DND-41 (cell line): ENCODE results near the gene GALNT18.

Source experiments
- ATAC-seq: fragments of 200-7000 bp; cut with Tn5 transposase; 3 replicates; pipeline ENCODE4 v1.9.1; 2021; ENCODE audit warnings: low read depth; ENCODE audit not compliant: insufficient read depth
- DNase-seq: peaks from one replicate; pipeline ENCODE4 v3.0.0-alpha.2; 2020
- H2AFZ ChIP-seq: 2 replicates; pipeline ENCODE4 v1.6.0; 2012; ENCODE audit warnings: low read depth, low read length
- H3K27ac ChIP-seq: 2 replicates; pipeline ENCODE4 v1.5.1; 2012; ENCODE audit warnings: low read length, inconsistent platforms
- H3K27me3 ChIP-seq: fragments of 200-600 bp; sonication (generic); 2 replicates; pipeline ENCODE4 v1.6.0; 2012; ENCODE audit warnings: low read length, mild to moderate bottlenecking, inconsistent platforms; ENCODE audit not compliant: insufficient read depth, poor library complexity
- H3K36me3 ChIP-seq: 2 replicates; pipeline ENCODE4 v1.5.1; 2012; ENCODE audit warnings: low read length, inconsistent platforms; ENCODE audit not compliant: insufficient read depth
- H3K4me1 ChIP-seq: 2 replicates; pipeline ENCODE4 v1.5.1; 2012; ENCODE audit warnings: mild to moderate bottlenecking, low read length; ENCODE audit not compliant: insufficient read depth
- H3K4me2 ChIP-seq: 2 replicates; pipeline ENCODE4 v1.6.0; 2012; ENCODE audit warnings: mild to moderate bottlenecking, moderate library complexity, low read length, inconsistent platforms; ENCODE audit not compliant: insufficient read depth
- H3K4me3 ChIP-seq, 2 experiments: fragments of 200-600 bp in 1 of 2; shearing (Covaris generic) in 1 of 2; 2 replicates each; pipeline ENCODE4 v1.5.1; 2012 to 2016; ENCODE audit warnings: inconsistent platforms in 2 of 2, low read length in 2 of 2, mild to moderate bottlenecking in 2 of 2, low read depth in 1 of 2, moderate library complexity in 1 of 2
- H3K79me2 ChIP-seq: 2 replicates; pipeline ENCODE4 v1.6.0; 2012; ENCODE audit warnings: low read length, inconsistent platforms; ENCODE audit not compliant: insufficient read depth
- H3K9ac ChIP-seq: 2 replicates; pipeline ENCODE4 v1.6.0; 2012; ENCODE audit warnings: low read depth, mild to moderate bottlenecking, inconsistent platforms, low read length, moderate library complexity
- H3K9me3 ChIP-seq: 2 replicates; pipeline ENCODE4 v1.5.1; 2012; ENCODE audit warnings: low read length, moderate library complexity, mild to moderate bottlenecking, inconsistent platforms; ENCODE audit not compliant: insufficient read depth, severe bottlenecking
- H4K20me1 ChIP-seq: 2 replicates; pipeline ENCODE4 v1.6.0; 2012; ENCODE audit warnings: low read length; ENCODE audit not compliant: insufficient read depth
- EZH2 ChIP-seq: IDR thresholded peaks from 3 replicates; pipeline ENCODE4 v1.6.1; 2012; ENCODE audit warnings: borderline replicate concordance, low read depth, mild to moderate bottlenecking, moderate library complexity, low read length, inconsistent platforms; ENCODE audit not compliant: severe bottlenecking
- TF ChIP-seq, protein P1 (sequence below): IDR thresholded peaks from 2 replicates; pipeline ENCODE4 v1.5.1; 2012; ENCODE audit warnings: borderline replicate concordance, low read length, moderate library complexity, mild to moderate bottlenecking; ENCODE audit not compliant: poor library complexity, severe bottlenecking; ENCODE audit errors: extremely low read depth

The GALNT18 gene

DNA sequence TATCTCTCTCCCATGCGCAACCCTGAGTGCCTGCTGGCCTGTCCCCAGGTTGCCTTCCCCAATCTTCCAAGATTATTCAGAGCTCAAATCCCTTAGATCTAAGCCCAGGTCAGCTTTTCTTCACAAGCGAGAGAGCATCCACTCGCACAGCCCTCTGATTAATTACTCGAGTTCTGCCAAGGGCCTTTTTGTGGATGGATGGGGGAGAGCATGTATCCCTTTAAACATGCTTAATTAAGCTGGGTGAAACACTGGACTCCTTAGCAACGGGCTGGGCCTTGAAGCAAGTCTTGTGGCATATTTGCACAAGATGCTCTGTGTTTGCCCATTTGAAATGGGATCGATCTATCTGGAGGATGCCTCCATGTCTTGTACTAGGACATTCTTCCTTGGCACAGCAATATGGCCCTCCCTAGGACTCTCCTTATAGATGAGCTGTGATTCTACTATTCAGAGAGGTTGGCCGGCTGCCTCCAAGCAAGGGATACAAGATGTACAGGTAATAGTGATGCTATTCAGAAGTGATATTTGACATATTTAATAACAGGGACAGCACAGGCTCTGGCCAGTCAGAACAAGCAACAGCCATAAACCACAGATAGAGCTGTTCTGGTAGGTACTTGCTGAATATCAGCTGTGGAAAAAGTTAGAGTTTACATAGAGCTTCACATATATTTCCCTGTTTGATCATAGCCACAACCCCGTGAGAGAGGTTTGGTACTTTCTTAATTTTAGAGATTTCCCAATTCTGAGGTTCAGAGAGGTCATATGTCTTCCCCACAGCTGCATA is 394.3 kb downstream of the GALNT18 start:
- Histone ChIP-seq H4K20me1 (no peaks in the 10 kb centered on the region), H3K4me2 (no peak overlapping the region), H3K36me3 (no peaks in the 10 kb centered on the region), H3K4me1 (no peaks in the 10 kb centered on the region), H2AFZ (no peak overlapping the region), H3K79me2 (no peaks in the 10 kb centered on the region), H3K4me3 (no peak overlapping the region), H3K9ac (no peak overlapping the region), H3K9me3 (no peaks in the 10 kb centered on the region), H3K27ac (no peak overlapping the region), H3K27me3 (peaks cover 3% of the 10 kb centered on the region)
- ATAC-seq: no peak
- no peak for DNase-seq
- TF ChIP-seq EZH2: no peak
- TF ChIP-seq, protein P1, sequence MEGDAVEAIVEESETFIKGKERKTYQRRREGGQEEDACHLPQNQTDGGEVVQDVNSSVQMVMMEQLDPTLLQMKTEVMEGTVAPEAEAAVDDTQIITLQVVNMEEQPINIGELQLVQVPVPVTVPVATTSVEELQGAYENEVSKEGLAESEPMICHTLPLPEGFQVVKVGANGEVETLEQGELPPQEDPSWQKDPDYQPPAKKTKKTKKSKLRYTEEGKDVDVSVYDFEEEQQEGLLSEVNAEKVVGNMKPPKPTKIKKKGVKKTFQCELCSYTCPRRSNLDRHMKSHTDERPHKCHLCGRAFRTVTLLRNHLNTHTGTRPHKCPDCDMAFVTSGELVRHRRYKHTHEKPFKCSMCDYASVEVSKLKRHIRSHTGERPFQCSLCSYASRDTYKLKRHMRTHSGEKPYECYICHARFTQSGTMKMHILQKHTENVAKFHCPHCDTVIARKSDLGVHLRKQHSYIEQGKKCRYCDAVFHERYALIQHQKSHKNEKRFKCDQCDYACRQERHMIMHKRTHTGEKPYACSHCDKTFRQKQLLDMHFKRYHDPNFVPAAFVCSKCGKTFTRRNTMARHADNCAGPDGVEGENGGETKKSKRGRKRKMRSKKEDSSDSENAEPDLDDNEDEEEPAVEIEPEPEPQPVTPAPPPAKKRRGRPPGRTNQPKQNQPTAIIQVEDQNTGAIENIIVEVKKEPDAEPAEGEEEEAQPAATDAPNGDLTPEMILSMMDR: no peak
